OCI-LY1 (cell line): ENCODE measurements around the gene GLRX5.

Experiments
- EZH2 ChIP-seq: fragments of 200-600 bp; sonication (generic), shearing (Covaris generic); IDR thresholded peaks from 2 replicates; pipeline ENCODE4 v1.8.0; 2017; ENCODE audit warnings: borderline replicate concordance, mixed run types, mild to moderate bottlenecking, antibody characterized with exemption, low read length, moderate library complexity, mixed read lengths
- TF ChIP-seq, protein P1 (sequence below): fragments of 200-600 bp; sonication (generic), shearing (Covaris generic); IDR thresholded peaks from 2 replicates; pipeline ENCODE4 v1.5.1; 2017; ENCODE audit warnings: mild to moderate bottlenecking, antibody characterized with exemption, low read length, moderate library complexity, mixed read lengths

- TF ChIP-seq, protein P1, sequence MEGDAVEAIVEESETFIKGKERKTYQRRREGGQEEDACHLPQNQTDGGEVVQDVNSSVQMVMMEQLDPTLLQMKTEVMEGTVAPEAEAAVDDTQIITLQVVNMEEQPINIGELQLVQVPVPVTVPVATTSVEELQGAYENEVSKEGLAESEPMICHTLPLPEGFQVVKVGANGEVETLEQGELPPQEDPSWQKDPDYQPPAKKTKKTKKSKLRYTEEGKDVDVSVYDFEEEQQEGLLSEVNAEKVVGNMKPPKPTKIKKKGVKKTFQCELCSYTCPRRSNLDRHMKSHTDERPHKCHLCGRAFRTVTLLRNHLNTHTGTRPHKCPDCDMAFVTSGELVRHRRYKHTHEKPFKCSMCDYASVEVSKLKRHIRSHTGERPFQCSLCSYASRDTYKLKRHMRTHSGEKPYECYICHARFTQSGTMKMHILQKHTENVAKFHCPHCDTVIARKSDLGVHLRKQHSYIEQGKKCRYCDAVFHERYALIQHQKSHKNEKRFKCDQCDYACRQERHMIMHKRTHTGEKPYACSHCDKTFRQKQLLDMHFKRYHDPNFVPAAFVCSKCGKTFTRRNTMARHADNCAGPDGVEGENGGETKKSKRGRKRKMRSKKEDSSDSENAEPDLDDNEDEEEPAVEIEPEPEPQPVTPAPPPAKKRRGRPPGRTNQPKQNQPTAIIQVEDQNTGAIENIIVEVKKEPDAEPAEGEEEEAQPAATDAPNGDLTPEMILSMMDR, result no peak
- no peak for TF ChIP-seq EZH2
Measured at GRCh38 chr14:95496690-95497259, 38.1 kb upstream of the GLRX5 start.
